Mononuclear cell (primary cell): ENCODE data around the gene ADGRF3. TPM values are rescaled to one million over a fixed set of nuclear protein-coding genes. Genes with fewer than 3 reads are reported as not detected.
"Not testable (repeated sequence)": the region's sequence is repeated elsewhere in the genome, so short reads cannot be mapped to it uniquely, and the experiment has no call there.

Experiments
- H3K27me3 ChIP-seq: 2 replicates; pipeline ENCODE4 v1.6.0; 2011; ENCODE audit warnings: low read length, control low read depth; ENCODE audit not compliant: insufficient read depth
- H3K4me1 ChIP-seq: 2 replicates; pipeline ENCODE4 v1.5.1; 2011; ENCODE audit warnings: mild to moderate bottlenecking, low read length, control low read depth; ENCODE audit not compliant: insufficient read depth
- H3K4me3 ChIP-seq: 2 replicates; pipeline ENCODE4 v1.5.1; 2011; ENCODE audit warnings: mild to moderate bottlenecking, low read length, moderate library complexity
- H3K9me3 ChIP-seq: 2 replicates; pipeline ENCODE4 v1.5.1; 2011; ENCODE audit warnings: low read depth, mild to moderate bottlenecking, control low read depth, low read length
- total RNA-seq: library from RNA; depleted of rRNA; stranded (reverse); fragments of >200 nt; gene quantifications from one replicate; pipeline ENCODE4 v1.2.3, GENCODE V29; 2012

Gene ADGRF3
- total RNA-seq, 1 donor: 0.31 TPM

DNA sequence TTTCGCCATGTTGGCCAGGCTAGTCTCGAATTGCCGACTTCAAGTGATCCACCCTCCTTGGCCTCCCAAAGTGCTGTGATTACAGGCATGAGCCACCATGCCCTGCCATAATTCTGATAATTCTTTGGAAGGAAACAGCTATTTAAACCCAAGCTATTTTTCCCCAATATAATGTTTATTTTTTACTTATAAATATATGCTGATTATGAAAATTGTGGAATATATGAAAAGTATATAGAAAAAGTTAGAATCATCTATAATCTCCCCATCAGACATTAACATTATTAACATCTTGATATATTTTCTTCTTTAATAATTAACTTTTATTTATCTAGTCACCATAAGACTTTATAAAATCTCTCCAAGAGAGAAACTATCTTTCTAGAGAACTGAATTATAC lies 60.7 kb downstream of the ADGRF3 start:
- H3K4me3 ChIP-seq: no peak overlapping the region
- H3K27me3 ChIP-seq: no peaks in the 10 kb centered on the region
- no peaks in the 10 kb centered on the region for H3K4me1 ChIP-seq
- no peaks in the 10 kb centered on the region for H3K9me3 ChIP-seq

DNA sequence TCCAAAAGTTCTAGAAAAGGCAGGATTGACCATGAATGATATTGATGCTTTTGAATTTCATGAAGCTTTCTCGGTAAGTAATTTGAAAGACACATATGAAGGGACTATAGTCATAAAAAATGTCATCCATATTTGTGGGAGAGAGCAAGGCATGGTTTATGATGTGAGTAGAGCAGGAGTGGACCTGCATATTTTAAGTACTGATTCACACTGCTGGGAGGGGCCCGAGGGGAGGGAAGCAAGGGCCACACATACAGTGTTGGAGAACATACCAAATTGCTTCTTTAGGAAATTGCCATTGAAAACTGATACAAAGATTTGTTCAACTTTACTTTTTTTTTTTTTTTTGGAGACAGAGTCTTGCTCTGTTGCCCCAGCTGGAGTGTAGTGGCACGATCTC lies 62.5 kb downstream of the ADGRF3 start:
- Histone ChIP-seq H3K4me1 (no peaks in the 10 kb centered on the region), H3K27me3 (no peaks in the 10 kb centered on the region), H3K9me3 (no peaks in the 10 kb centered on the region), H3K4me3 (no peak overlapping the region)

DNA sequence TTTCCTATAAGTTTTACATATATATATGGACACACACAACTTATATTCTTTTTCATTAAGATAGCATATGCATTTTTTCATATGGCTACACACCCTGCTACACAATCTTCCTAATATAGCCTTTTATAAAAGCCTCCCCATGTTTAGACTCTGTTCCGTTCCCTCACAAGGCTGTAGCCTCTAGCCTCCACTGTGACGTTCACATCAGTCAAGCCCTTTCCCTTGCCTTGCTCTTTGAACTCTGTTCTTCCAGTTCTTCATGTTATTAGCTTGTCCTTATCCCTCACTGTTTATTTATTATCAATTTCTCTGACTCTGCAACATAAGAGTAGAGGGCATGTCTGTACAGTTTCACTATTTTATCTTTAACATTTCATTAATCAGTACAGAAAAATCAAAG lies 63.0 kb downstream of the ADGRF3 start:
- H3K9me3 ChIP-seq: no peaks in the 10 kb centered on the region
- H3K4me3 ChIP-seq: no peak overlapping the region
- no peaks in the 10 kb centered on the region for H3K27me3 ChIP-seq
- H3K4me1 ChIP-seq: no peaks in the 10 kb centered on the region

DNA sequence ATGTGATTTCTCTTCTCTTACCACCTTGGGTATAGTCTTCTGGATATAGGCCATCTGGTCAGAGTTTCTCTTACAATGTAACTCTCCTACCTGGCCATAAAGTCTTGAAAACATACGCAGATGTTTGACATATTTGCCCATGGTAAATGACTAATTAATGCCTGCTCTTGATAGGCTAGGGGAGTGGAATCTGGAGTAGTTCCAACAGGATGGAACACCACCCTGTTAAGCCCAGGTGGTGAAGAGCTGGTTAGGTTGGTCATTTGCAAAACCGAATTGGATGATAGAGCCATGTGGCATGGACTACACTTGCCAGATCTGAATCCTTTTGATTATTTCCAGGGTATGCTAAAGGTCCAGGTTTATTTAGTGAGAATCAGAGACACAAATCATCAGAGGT lies 65.4 kb downstream of the ADGRF3 start:
- Histone ChIP-seq H3K4me1 (no peaks in the 10 kb centered on the region), H3K9me3 (no peaks in the 10 kb centered on the region), H3K4me3 (no peak overlapping the region), H3K27me3 (no peaks in the 10 kb centered on the region)

DNA sequence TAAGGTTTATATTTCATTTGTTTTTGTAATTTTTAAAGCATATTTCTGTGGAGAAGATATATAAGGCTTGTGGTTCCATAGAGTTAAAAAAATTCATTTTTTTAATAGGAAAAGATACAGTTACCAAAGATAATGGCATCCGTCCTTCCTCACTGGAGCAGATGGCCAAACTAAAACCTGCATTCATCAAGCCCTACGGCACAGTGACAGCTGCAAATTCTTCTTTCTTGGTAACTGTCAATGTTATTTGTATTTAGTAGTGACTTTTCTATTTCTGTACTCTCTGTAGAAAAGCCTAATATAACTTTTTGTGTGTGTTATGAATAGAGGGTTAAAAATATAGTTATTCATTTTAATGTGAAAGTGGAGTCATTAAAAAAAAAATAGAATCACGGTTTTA lies 66.7 kb downstream of the ADGRF3 start:
- Histone ChIP-seq H3K9me3 (no peaks in the 10 kb centered on the region), H3K4me1 (no peaks in the 10 kb centered on the region), H3K4me3 (no peak overlapping the region), H3K27me3 (no peaks in the 10 kb centered on the region)

DNA sequence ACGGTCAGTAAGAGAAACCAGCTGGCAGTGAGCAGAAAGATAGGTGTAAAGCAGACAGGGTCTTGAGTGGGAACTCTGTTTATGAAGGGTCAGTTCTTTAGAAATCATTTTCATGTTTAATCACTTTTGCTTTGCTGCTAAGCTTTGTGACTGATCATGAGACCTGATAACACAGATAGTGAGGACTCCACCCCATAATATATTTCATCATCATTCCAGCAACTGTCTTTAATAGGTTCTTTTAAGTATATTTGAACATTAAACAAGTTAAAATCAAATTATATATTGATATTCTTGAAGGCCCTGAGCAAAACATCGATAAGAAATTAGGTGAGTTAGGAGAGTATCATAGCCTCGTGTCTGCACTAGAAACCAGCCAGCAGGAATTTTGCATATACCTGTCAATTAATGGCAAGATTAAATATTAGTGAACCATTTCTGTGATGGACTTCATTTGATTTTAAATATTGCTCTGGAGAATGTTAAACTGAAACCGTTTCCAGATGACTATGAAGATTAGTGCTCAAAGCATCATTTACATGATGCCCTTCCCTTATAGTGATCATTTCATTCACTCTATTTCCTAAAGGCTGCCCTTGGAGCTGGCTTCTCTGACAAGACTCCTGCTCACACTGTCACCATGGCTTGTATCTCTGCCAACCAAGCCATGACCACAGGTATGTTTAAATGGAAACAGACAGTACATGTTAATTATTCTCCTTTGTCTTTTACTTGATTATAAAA lies 69.9 kb downstream of the ADGRF3 start:
- Histone ChIP-seq H3K4me3 (no peak overlapping the region), H3K27me3 (no peaks in the 10 kb centered on the region), H3K4me1 (peaks cover 24% of the 10 kb centered on the region), H3K9me3 (no peaks in the 10 kb centered on the region)

DNA sequence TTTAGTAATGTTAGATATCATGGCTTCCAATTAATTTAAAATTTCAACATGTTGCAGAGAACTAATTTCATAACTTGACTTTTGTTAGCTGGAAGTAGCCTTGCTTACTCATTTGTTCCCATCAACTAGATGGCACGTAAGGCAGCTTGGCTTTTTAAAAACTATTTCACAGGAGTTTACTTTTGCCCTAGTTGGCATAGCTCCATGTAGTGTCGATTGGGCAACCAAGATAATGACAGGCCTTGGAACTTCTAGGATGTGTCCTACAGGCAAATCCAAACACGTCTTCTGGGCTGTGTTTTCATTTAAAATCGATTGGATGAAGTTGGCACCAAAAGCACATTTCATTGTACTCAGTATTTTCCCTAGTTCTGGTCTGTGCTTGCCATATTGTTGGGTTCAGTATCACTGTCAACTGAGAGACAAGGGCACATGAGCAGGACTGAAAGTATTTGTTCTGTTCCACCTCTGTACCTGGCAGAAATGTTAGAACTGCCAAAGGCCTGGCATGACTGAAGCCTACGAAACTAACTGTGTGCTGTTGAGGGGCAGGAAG lies 72.5 kb downstream of the ADGRF3 start:
- H3K27me3 ChIP-seq: no peaks in the 10 kb centered on the region
- no peaks in the 10 kb centered on the region for H3K9me3 ChIP-seq
- no peak overlapping the region for H3K4me3 ChIP-seq
- peaks cover 34% of the 10 kb centered on the region for H3K4me1 ChIP-seq

DNA sequence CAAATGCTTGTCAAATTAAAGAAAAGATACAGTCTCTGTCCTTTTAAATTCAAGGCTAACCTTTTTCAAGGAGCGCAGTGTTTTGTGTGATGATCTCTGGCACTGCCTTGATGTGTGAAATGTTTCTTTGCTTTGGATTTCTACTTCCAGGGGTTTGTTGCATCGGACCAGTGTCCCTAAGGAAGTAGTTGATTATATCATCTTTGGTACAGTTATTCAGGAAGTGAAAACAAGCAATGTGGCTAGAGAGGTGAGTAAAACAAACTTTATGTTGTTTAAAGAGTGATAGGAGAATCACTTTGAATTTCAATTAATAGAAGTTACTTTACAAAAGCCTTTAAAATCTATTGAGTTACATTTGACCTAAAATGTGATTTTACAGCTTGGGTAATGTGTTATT lies 73.1 kb downstream of the ADGRF3 start:
- Histone ChIP-seq H3K4me1 (peaks cover 40% of the 10 kb centered on the region), H3K9me3 (no peaks in the 10 kb centered on the region), H3K27me3 (no peaks in the 10 kb centered on the region), H3K4me3 (no peak overlapping the region)

DNA sequence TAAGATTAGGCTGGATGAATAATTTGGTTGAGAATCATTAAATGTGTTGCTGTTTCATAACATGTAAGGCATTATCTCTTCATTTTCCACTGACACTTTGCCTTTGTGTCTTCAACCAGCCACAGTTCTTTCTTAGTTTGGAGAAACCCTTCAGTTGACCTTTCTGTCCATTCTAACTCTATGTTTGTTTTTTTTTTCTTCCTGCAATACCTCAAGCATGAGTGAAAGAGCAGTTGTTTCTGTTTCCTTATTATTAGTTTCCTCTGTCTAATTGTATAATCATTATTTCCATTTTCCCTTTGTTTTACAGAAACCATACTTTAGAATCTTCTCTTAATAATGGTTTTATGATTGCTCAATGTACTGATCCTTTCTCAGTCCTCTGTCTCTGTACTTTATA lies 76.2 kb downstream of the ADGRF3 start:
- Histone ChIP-seq H3K4me1 (peaks cover 48% of the 10 kb centered on the region), H3K4me3 (no peak overlapping the region), H3K9me3 (no peaks in the 10 kb centered on the region), H3K27me3 (no peaks in the 10 kb centered on the region)

DNA sequence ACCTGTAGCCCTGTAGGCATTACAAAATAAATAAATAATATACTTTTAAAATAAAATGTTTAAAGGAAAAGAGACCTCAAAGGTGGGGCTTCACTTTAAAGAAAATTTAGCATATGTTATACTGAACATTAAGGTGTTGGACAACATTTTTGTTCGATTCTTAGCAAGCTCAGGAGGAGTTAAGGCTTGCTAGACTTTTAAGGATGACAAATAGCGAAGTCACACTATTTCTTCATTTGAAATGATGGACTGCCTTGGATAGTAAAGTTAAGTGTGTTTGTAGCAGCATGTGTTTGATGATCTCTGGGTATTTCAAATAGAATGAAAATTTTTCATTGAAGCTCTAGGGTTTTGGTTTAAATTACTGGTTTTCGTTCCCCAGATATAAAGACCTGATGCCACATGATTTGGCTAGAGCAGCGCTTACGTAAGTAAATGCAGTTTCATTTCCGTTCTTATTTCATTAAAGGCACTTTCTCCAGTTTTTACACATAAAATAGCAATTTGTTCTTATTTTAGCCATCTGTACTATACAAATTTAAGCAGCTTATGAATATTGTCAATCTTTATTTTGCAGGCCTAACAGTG lies 76.9 kb downstream of the ADGRF3 start:
- no peak overlapping the region for H3K4me3 ChIP-seq
- H3K4me1 ChIP-seq: peaks cover 48% of the 10 kb centered on the region
- no peaks in the 10 kb centered on the region for H3K9me3 ChIP-seq
- no peaks in the 10 kb centered on the region for H3K27me3 ChIP-seq

DNA sequence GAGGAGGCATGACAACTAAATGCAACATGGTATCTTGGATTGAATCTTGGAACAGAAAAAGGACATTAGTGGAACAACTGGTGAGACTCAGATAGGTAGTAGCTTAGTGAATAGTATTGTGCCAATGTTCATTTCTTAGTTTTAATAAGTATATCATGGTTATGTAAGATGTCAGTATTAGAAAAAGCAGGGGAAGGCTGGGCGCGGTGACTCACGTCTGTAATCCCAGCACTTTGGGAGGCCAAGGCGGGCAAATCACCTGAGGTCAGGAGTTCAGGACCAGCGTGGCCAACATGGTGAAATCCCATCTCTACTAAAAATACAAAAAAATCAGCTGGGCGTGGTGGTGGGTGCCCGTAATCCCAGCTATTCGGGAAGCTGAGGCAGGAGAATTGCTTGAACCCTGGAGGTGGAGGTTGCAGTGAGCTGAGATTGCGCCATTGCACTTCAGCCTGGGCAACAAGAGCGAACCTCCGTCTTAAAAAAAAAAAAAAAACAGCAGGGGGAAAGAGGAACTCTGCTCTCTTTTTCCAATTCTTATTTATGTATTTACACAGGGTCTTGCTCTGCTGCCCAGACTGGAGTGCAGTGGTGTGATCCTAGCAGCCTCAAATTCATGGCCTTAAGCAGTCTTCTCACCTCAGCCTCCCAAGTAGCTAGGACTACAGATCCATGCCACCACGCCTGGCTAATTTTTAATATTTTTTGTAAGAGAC lies 77.8 kb downstream of the ADGRF3 start:
- H3K27me3 ChIP-seq, H3K9me3 ChIP-seq, H3K4me3 ChIP-seq: not testable (repeated sequence)
- peaks cover 42% of the 10 kb centered on the region for H3K4me1 ChIP-seq

DNA sequence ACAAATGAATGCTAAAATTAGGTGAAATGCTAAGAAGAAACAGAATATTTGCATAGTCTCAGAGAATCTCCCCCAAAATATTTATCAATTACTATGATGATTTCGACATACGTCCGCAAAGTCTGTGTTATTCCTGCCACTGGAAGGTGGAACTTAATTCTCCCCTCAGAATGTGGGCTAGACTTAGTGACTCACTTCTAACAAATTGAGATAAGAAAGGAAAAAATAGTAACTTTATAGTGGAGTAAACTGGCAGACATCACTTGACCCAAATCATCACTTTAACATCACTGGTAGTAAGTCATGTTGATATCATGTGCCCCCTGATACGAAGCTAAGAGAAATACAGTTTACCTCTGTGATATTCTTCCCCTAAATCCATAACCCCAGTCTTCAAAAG lies 78.4 kb downstream of the ADGRF3 start:
- H3K4me3 ChIP-seq: no peak overlapping the region
- no peaks in the 10 kb centered on the region for H3K27me3 ChIP-seq
- peaks cover 38% of the 10 kb centered on the region for H3K4me1 ChIP-seq
- H3K9me3 ChIP-seq: no peaks in the 10 kb centered on the region

DNA sequence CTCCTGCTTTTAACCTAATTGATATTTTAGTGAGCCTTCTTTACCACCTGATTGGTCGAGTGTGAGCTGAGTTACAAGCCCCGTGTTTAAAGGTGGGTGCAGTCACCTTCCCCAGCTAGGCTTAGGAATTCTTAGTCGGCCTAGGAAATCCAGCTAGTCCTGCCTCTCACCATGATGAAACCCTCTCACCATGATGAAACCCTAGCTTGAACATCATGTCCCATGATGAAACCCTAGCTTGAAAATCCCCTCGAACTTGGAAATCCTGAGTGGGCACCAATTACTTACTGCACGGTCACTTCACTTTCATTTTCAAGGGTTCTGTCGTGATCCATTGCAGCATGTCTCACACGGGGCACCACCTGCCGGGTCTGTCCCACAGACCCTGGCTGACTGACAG lies 87.8 kb downstream of the ADGRF3 start:
- not testable (repeated sequence) for H3K4me3 ChIP-seq, H3K4me1 ChIP-seq, H3K27me3 ChIP-seq, H3K9me3 ChIP-seq
